ENCODE results near the gene ELP4. TPM values are rescaled to one million over a fixed set of nuclear protein-coding genes. Genes with fewer than 3 reads are reported as not detected.
"Not testable (repeated sequence)": the region's sequence is repeated elsewhere in the genome, so short reads cannot be mapped to it uniquely, and the experiment has no call there.

ELP4 gene
- total RNA-seq, 2 donors from 2014 or later: 16.9 TPM

DNA sequence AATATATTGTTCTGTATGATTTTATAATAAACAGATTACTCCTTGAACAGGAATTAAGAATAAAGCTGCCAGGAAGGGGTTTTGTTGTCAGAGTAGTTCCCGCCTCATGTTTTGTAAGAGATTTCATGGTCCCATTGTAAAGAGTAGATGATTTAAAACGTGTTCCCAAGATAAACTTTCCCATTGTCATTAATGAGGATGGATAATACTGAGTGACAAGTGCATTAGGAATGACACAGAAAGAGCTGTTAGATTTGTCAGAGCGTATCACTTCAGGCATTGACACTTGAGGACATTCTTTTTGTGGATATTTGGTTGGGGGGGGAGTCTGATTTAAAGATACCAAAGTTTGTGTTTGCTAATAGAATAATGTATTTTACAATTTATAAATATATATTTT, 154.6 kb downstream of the ELP4 start:
- H3K9me3 ChIP-seq: no peaks in the 10 kb centered on the region
- no peaks in the 10 kb centered on the region for H3K4me1 ChIP-seq (ENCODE audit: control insufficient read depth in 1 of 2, low read depth in 2 of 2)
- H3K27ac ChIP-seq: no peak overlapping the region
- no peaks in the 10 kb centered on the region for H3K27me3 ChIP-seq (replicated peaks; ENCODE audit: insufficient read depth)
- ATAC-seq (ENCODE audit: insufficient number of reproducible peaks, low FRiP score, low read depth) (no peak), DNase-seq (ENCODE audit: low spot score) (no peak)
- no peaks in the 10 kb centered on the region for H3K36me3 ChIP-seq
- H3K4me3 ChIP-seq: no peak overlapping the region
- TF ChIP-seq, protein P1, sequence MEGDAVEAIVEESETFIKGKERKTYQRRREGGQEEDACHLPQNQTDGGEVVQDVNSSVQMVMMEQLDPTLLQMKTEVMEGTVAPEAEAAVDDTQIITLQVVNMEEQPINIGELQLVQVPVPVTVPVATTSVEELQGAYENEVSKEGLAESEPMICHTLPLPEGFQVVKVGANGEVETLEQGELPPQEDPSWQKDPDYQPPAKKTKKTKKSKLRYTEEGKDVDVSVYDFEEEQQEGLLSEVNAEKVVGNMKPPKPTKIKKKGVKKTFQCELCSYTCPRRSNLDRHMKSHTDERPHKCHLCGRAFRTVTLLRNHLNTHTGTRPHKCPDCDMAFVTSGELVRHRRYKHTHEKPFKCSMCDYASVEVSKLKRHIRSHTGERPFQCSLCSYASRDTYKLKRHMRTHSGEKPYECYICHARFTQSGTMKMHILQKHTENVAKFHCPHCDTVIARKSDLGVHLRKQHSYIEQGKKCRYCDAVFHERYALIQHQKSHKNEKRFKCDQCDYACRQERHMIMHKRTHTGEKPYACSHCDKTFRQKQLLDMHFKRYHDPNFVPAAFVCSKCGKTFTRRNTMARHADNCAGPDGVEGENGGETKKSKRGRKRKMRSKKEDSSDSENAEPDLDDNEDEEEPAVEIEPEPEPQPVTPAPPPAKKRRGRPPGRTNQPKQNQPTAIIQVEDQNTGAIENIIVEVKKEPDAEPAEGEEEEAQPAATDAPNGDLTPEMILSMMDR (IDR thresholded peaks at IDR 0.05): no peak

- no peak for DNase-seq (ENCODE audit: low spot score)
- Histone ChIP-seq H3K4me3 (no peak overlapping the region), H3K36me3 (no peaks in the 10 kb centered on the region), H3K27me3 (replicated peaks; ENCODE audit: insufficient read depth) (no peaks in the 10 kb centered on the region), H3K4me1 (ENCODE audit: control insufficient read depth in 1 of 2, low read depth in 2 of 2) (no peaks in the 10 kb centered on the region), H3K9me3 (no peaks in the 10 kb centered on the region), H3K27ac (no peak overlapping the region)
- TF ChIP-seq, protein P1 (IDR thresholded peaks at IDR 0.05): no peak
- ATAC-seq (ENCODE audit: insufficient number of reproducible peaks, low FRiP score, low read depth): no peak
Observed at GRCh38 chr11:31664954-31665353, 155.4 kb downstream of the ELP4 start.

DNA sequence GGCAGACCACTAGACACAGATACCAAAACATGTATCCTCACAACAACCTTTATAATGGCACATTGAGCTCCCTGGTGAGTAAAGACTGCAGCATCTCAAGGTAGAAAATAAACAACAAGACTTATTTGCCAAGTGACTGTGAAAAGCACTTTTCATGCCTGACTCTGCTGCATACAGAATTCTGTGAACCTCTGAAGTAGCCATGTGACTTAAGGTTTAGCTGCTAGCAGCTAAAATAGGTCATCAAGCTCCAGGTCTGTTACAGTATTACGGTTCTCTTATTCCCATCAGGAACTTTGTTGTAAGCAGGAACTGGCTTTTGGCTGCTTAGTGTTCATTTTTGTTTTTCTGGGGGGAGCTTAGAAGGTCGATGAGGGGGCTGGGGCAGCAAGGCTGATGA, 162.1 kb downstream of the ELP4 start:
- no peaks in the 10 kb centered on the region for H3K4me1 ChIP-seq (ENCODE audit: control insufficient read depth in 1 of 2, low read depth in 2 of 2)
- no peak overlapping the region for H3K27ac ChIP-seq
- no peak for DNase-seq (ENCODE audit: low spot score)
- no peaks in the 10 kb centered on the region for H3K27me3 ChIP-seq (replicated peaks; ENCODE audit: insufficient read depth)
- TF ChIP-seq, protein P1 (IDR thresholded peaks at IDR 0.05): no peak
- no peak for ATAC-seq (ENCODE audit: insufficient number of reproducible peaks, low FRiP score, low read depth)
- H3K4me3 ChIP-seq: no peak overlapping the region
- H3K36me3 ChIP-seq: no peaks in the 10 kb centered on the region
- H3K9me3 ChIP-seq: no peaks in the 10 kb centered on the region

DNA sequence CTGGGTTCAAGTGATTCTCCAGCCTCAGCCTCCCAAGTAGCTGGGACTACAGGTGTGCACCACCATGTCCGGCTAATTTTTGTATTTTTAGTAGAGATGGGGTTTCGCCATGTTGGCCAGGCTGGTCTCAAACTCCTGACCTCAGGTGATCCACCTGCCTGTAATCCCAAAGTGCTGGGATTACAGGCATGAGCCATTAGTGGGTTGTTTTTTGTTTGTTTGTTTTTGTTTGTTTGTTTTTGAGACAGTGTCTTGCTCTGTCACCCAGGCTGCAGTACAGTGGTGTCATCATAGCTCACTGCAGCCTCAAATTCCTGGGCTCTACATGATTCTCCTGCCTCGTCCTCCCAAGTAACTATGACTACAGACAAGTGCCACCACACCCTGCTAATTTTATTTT, 163.5 kb downstream of the ELP4 start:
- not testable (repeated sequence) for H3K36me3 ChIP-seq; H3K27ac ChIP-seq; DNase-seq (ENCODE audit: low spot score); H3K27me3 ChIP-seq (replicated peaks; ENCODE audit: insufficient read depth); ATAC-seq (ENCODE audit: insufficient number of reproducible peaks, low FRiP score, low read depth); H3K9me3 ChIP-seq; H3K4me3 ChIP-seq; H3K4me1 ChIP-seq (ENCODE audit: control insufficient read depth in 1 of 2, low read depth in 2 of 2)

GRCh38 chr11:31676280-31676982, 166.9 kb downstream of the ELP4 start:
- Histone ChIP-seq H3K36me3 (no peaks in the 10 kb centered on the region), H3K4me3 (no peak overlapping the region), H3K9me3 (no peaks in the 10 kb centered on the region), H3K27ac (no peak overlapping the region), H3K4me1 (ENCODE audit: control insufficient read depth in 1 of 2, low read depth in 2 of 2) (no peaks in the 10 kb centered on the region), H3K27me3 (replicated peaks; ENCODE audit: insufficient read depth) (no peaks in the 10 kb centered on the region)
- TF ChIP-seq, protein P1 (IDR thresholded peaks at IDR 0.05): no peak
- DNase-seq (ENCODE audit: low spot score) (no peak), ATAC-seq (ENCODE audit: insufficient number of reproducible peaks, low FRiP score, low read depth) (no peak)

DNA sequence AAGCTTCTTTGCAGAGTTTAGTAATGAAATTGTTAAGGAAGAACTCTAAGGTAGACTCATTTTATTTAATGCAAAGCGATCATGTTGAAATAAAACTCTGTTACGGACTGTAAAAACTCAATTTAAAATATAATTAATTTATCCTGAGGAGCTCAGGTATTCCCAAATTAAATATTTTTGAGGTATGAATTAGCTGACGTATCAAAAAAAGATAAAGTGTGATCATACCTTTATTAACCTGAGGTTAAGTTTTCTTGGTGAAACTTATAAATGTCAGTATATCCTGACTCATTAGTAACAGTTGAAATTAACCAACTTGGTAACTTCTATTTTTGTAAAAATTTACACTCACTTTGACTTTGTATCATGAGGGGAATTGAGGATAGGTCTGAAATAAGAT, 171.2 kb downstream of the ELP4 start:
- Histone ChIP-seq H3K27ac (no peak overlapping the region), H3K36me3 (no peaks in the 10 kb centered on the region), H3K27me3 (replicated peaks; ENCODE audit: insufficient read depth) (no peaks in the 10 kb centered on the region), H3K4me3 (no peak overlapping the region), H3K9me3 (no peaks in the 10 kb centered on the region), H3K4me1 (ENCODE audit: control insufficient read depth in 1 of 2, low read depth in 2 of 2) (no peaks in the 10 kb centered on the region)
- ATAC-seq (ENCODE audit: insufficient number of reproducible peaks, low FRiP score, low read depth): no peak
- no peak for DNase-seq (ENCODE audit: low spot score)
- TF ChIP-seq, protein P1 (IDR thresholded peaks at IDR 0.05): no peak

Measured in thoracic aorta (tissue), 2 donors.